H9 (cell line): ENCODE measurements around the gene PEX10. TPM values are rescaled to one million over a fixed set of nuclear protein-coding genes. Genes with fewer than 3 reads are reported as not detected.

Experiments
- DNase-seq: peaks from one replicate; pipeline ENCODE4 v3.0.0-alpha.2; 2017
- H2AFZ ChIP-seq: one replicate; pipeline ENCODE4 v1.6.1; 2013; ENCODE audit warnings: mild to moderate bottlenecking, low read length, control low read depth, moderate library complexity
- H2AK5ac ChIP-seq: 2 replicates; pipeline ENCODE4 v1.6.1; 2013; ENCODE audit warnings: low read length, control low read depth, mixed read lengths; ENCODE audit not compliant: insufficient read length
- H2BK120ac ChIP-seq: one replicate; pipeline ENCODE4 v1.6.1; 2013; ENCODE audit warnings: low read depth, mild to moderate bottlenecking, low read length, control low read depth, inconsistent platforms; ENCODE audit not compliant: poor library complexity, severe bottlenecking
- H2BK12ac ChIP-seq: 2 replicates; pipeline ENCODE4 v1.6.1; 2013; ENCODE audit warnings: low read length, control low read depth, mixed read lengths, low read depth; ENCODE audit not compliant: insufficient read length
- H2BK15ac ChIP-seq: 2 replicates; pipeline ENCODE4 v1.6.1; 2013; ENCODE audit warnings: low read depth, low read length, control low read depth
- H2BK20ac ChIP-seq: one replicate; pipeline ENCODE4 v1.6.1; 2013; ENCODE audit warnings: low read depth, mild to moderate bottlenecking, low read length, control low read depth, inconsistent platforms; ENCODE audit not compliant: poor library complexity, severe bottlenecking
- H2BK5ac ChIP-seq: 2 replicates; pipeline ENCODE4 v1.6.1; 2013; ENCODE audit warnings: low read length, control low read depth, mixed read lengths; ENCODE audit not compliant: insufficient read length
- H3K14ac ChIP-seq: 2 replicates; pipeline ENCODE4 v1.6.1; 2013; ENCODE audit warnings: low read length, control low read depth; ENCODE audit not compliant: insufficient read depth
- H3K18ac ChIP-seq: 2 replicates; pipeline ENCODE4 v1.6.1; 2013; ENCODE audit warnings: low read depth, mild to moderate bottlenecking, mixed read lengths, low read length, control low read depth; ENCODE audit not compliant: insufficient read length
- H3K23ac ChIP-seq: 2 replicates; pipeline ENCODE4 v1.6.1; 2013; ENCODE audit warnings: low read length, control low read depth, mixed read lengths, low read depth; ENCODE audit not compliant: insufficient read length
- H3K23me2 ChIP-seq: 2 replicates; pipeline ENCODE4 v1.6.1; 2013; ENCODE audit warnings: low read depth, mild to moderate bottlenecking, mixed read lengths, low read length, control low read depth; ENCODE audit not compliant: insufficient read length, poor library complexity, severe bottlenecking
- H3K27ac ChIP-seq: 2 replicates; pipeline ENCODE4 v1.5.1; 2013; ENCODE audit warnings: low read length, control low read depth, mixed read lengths, low read depth; ENCODE audit not compliant: insufficient read length
- H3K27me3 ChIP-seq: 2 replicates; pipeline ENCODE4 v1.6.1; 2013; ENCODE audit warnings: low read length, control low read depth, inconsistent platforms; ENCODE audit not compliant: insufficient read depth
- H3K4ac ChIP-seq: 2 replicates; pipeline ENCODE4 v1.6.1; 2013; ENCODE audit warnings: low read depth, mild to moderate bottlenecking, control low read depth, inconsistent platforms, low read length, moderate library complexity
- H3K4me1 ChIP-seq: 2 replicates; pipeline ENCODE4 v1.6.1; 2013; ENCODE audit warnings: low read length, control low read depth, inconsistent platforms; ENCODE audit not compliant: insufficient read depth
- H3K4me2 ChIP-seq: 2 replicates; pipeline ENCODE4 v1.6.1; 2013; ENCODE audit warnings: low read length, control low read depth, mixed read lengths; ENCODE audit not compliant: insufficient read length, insufficient read depth
- H3K56ac ChIP-seq: 2 replicates; pipeline ENCODE4 v1.6.1; 2013; ENCODE audit warnings: low read depth, mild to moderate bottlenecking, mixed read lengths, low read length, control low read depth; ENCODE audit not compliant: insufficient read length
- H3K79me1 ChIP-seq: 2 replicates; pipeline ENCODE4 v1.6.1; 2013; ENCODE audit warnings: low read depth, mild to moderate bottlenecking, moderate library complexity, low read length, control low read depth, inconsistent platforms; ENCODE audit not compliant: insufficient read depth, poor library complexity, severe bottlenecking
- H3K79me2 ChIP-seq: 2 replicates; pipeline ENCODE4 v1.6.1; 2013; ENCODE audit warnings: low read length, control low read depth, inconsistent platforms; ENCODE audit not compliant: insufficient read depth
- H3K9ac ChIP-seq: 2 replicates; pipeline ENCODE4 v1.6.1; 2013; ENCODE audit warnings: low read length, control low read depth, mixed read lengths; ENCODE audit not compliant: insufficient read length; ENCODE audit errors: extremely low read depth
- H3K9me3 ChIP-seq: one replicate; pipeline ENCODE4 v1.6.1; 2013; ENCODE audit warnings: low read depth, low read length, inconsistent platforms; ENCODE audit not compliant: control insufficient read depth
- H3T11ph ChIP-seq: one replicate; pipeline ENCODE4 v1.6.1; 2013; ENCODE audit warnings: mild to moderate bottlenecking, low read length, control low read depth, inconsistent platforms
- H4K20me1 ChIP-seq: one replicate; pipeline ENCODE4 v1.6.1; 2013; ENCODE audit not compliant: control insufficient read depth, insufficient read length, insufficient read depth
- H4K5ac ChIP-seq: 2 replicates; pipeline ENCODE4 v1.6.1; 2013; ENCODE audit warnings: low read depth, mild to moderate bottlenecking, mixed read lengths, low read length, control low read depth; ENCODE audit not compliant: insufficient read length
- H4K8ac ChIP-seq: replicated peaks from 2 replicates; pipeline ENCODE4 v1.6.1; 2013; ENCODE audit warnings: low read length, control low read depth, mixed read lengths, low read depth; ENCODE audit not compliant: insufficient read length
- H4K91ac ChIP-seq: 2 replicates; pipeline ENCODE4 v1.6.1; 2013; ENCODE audit warnings: low read depth, mild to moderate bottlenecking, moderate library complexity, mixed read lengths, low read length, control low read depth; ENCODE audit not compliant: insufficient read length
- H3K27ac Mint-ChIP-seq, 3 experiments: 2 replicates in 2 of 3; 3 replicates in 1 of 3; pipeline ENCODE4 v1.8.0; 2020 to 2021; ENCODE audit warnings: mixed read lengths in 3 of 3, mild to moderate bottlenecking in 1 of 3, moderate library complexity in 1 of 3
- H3K27me3 Mint-ChIP-seq: 2 replicates; pipeline ENCODE4 v1.8.0; 2021; ENCODE audit warnings: low read depth, mild to moderate bottlenecking, moderate library complexity, mixed read lengths
- H3K36me3 Mint-ChIP-seq, 3 experiments: 2 replicates in 2 of 3; 3 replicates in 1 of 3; pipeline ENCODE4 v1.8.0; 2020 to 2021; ENCODE audit warnings: low read depth in 3 of 3, mixed read lengths in 3 of 3; ENCODE audit not compliant: insufficient read depth in 1 of 3
- H3K4me1 Mint-ChIP-seq, 2 experiments: 2 replicates each; pipeline ENCODE4 v1.8.0; 2020; ENCODE audit warnings: mixed read lengths in 2 of 2
- H3K4me3 Mint-ChIP-seq, 2 experiments: 2 replicates in 1 of 2; 3 replicates in 1 of 2; pipeline ENCODE4 v1.8.0; 2020 to 2021; ENCODE audit warnings: mild to moderate bottlenecking in 2 of 2, mixed read lengths in 2 of 2, moderate library complexity in 1 of 2
- H3K9me3 Mint-ChIP-seq, 2 experiments: 2 replicates in 1 of 2; 3 replicates in 1 of 2; pipeline ENCODE4 v1.8.0; 2020; ENCODE audit warnings: mild to moderate bottlenecking in 2 of 2, mixed read lengths in 2 of 2, moderate library complexity in 1 of 2
- WGBS: extraction: QIAGEN DNeasy Blood & Tissue Kit; methylation state at CpG from one replicate; pipeline ENCODE4 v1.1.7; 2013; ENCODE audit warnings: missing lambda C conversion rate, low lambda C conversion rate, mixed read lengths; ENCODE audit not compliant: insufficient read length; ENCODE audit errors: extremely low coverage; 5-methylcytosine and 5-hydroxymethylcytosine counted together
- total RNA-seq: library from RNA; stranded (reverse); gene quantifications from 2 replicates; pipeline ENCODE4 v1.2.1, GENCODE V29; 2021
- TF ChIP-seq, protein P1 (sequence below): fragments of 200-600 bp; sonication (generic); conservative IDR thresholded peaks from 3 replicates; pipeline ENCODE4 v1.8.0; 2021; ENCODE audit warnings: antibody characterized with exemption, mild to moderate bottlenecking

Gene PEX10
- total RNA-seq, 1 experiment from 2014 or later, result 34.4 TPM

DNA sequence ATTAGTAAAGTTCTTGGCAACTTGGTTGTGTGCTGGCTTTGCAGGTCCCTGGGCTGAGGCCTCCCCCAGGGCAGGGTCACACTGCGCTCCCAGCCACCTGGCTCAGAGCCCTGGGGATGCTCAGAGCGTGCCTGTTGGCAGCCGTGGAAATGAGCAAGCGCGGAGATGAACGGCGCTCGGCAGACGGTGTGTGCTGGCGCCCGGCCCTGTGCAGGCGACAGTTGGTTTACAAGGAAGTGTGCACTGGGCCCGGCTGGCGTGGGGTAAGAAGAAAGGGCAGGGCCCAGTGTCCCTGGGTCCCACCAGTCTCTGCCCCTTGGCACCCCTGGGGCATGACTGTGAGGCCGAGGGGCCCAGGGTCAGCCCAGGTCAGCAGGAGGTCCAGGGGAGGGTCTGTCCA lies 25.7 kb upstream of the PEX10 start:
- Histone ChIP-seq H3K79me2 (no peaks in the 10 kb centered on the region), H2BK20ac (no peak overlapping the region), H2AFZ (no peak overlapping the region), H3K18ac (no peak overlapping the region), H3K4me2 (no peak overlapping the region), H3K9ac (no peak overlapping the region), H2BK5ac (no peak overlapping the region), H3K23me2 (peaks cover 1% of the 10 kb centered on the region), H2BK15ac (no peak overlapping the region), H3T11ph (no peak overlapping the region), H3K4me1 (no peaks in the 10 kb centered on the region), H3K56ac (no peak overlapping the region), H2AK5ac (no peak overlapping the region), H3K14ac (no peak overlapping the region; the same call in 1 of the 2 replicates), H3K27ac (no peak overlapping the region), H4K8ac (no peak overlapping the region), H4K5ac (no peak overlapping the region), H2BK12ac (no peak overlapping the region), H4K20me1 (no peaks in the 10 kb centered on the region), H3K9me3 (no peaks in the 10 kb centered on the region), H3K27me3 (peaks cover 3% of the 10 kb centered on the region; the same call in 1 of the 2 replicates), H3K23ac (no peak overlapping the region), H4K91ac (no peak overlapping the region), H2BK120ac (no peak overlapping the region), H3K79me1 (no peaks in the 10 kb centered on the region), H3K4ac (no peak overlapping the region)
- H3K27ac Mint-ChIP-seq, result no peak overlapping the region
- no peaks in the 10 kb centered on the region for H3K36me3 Mint-ChIP-seq
- peaks cover 47% of the 10 kb centered on the region for H3K27me3 Mint-ChIP-seq
- WGBS, result no CpG with 5 or more reads among the region's 15 CpGs
- H3K4me3 Mint-ChIP-seq, result no peak overlapping the region
- DNase-seq, result no peak
- TF ChIP-seq, protein P1, sequence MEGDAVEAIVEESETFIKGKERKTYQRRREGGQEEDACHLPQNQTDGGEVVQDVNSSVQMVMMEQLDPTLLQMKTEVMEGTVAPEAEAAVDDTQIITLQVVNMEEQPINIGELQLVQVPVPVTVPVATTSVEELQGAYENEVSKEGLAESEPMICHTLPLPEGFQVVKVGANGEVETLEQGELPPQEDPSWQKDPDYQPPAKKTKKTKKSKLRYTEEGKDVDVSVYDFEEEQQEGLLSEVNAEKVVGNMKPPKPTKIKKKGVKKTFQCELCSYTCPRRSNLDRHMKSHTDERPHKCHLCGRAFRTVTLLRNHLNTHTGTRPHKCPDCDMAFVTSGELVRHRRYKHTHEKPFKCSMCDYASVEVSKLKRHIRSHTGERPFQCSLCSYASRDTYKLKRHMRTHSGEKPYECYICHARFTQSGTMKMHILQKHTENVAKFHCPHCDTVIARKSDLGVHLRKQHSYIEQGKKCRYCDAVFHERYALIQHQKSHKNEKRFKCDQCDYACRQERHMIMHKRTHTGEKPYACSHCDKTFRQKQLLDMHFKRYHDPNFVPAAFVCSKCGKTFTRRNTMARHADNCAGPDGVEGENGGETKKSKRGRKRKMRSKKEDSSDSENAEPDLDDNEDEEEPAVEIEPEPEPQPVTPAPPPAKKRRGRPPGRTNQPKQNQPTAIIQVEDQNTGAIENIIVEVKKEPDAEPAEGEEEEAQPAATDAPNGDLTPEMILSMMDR, result no peak
- H3K4me1 Mint-ChIP-seq, result no peaks in the 10 kb centered on the region
- no peaks in the 10 kb centered on the region for H3K9me3 Mint-ChIP-seq
